Pons (tissue), 1 donor: Measurements from ENCODE around the gene PTCD1.
"Not testable (repeated sequence)": the region's sequence is repeated elsewhere in the genome, so short reads cannot be mapped to it uniquely, and the experiment has no call there.

ENCODE experiments used
- DNase-seq: peaks from one replicate; pipeline ENCODE4 v3.0.0-alpha.2; 2016; ENCODE audit warnings: low spot score

The PTCD1 gene

DNA sequence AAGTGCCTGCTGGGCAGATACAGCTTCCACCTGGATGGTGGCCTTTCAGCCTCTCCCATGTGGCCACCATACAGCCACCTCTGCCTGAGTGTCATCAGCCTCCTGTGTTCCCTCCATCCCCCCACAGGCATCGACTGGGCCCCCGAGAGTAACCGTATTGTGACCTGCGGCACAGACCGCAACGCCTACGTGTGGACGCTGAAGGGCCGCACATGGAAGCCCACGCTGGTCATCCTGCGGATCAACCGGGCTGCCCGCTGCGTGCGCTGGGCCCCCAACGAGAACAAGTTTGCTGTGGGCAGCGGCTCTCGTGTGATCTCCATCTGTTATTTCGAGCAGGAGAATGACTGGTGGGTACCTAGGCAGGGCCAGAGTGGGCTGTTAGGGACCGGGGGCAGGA lies 50.7 kb downstream of the PTCD1 start:
- DNase-seq, result no peak

DNA sequence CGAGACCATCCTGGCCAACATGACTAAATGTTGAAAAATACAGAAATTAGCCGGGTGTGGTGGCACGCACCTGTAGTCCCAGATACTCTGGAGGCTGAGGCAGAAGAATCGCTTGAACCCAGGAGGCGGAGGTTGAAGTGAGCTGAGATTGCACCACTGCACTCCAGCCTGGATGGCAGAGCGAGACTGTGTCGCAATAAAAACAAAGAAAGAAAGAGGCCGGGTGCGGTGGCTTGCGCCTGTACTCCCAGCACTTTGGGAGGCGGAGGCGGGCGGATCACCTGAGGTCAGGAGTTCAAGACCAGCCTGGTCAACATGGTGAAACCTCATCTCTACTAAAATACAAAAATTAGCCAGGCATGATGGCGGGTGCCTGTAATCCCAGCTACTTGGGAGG lies 51.4 kb downstream of the PTCD1 start:
- DNase-seq, result not testable (repeated sequence)

DNA sequence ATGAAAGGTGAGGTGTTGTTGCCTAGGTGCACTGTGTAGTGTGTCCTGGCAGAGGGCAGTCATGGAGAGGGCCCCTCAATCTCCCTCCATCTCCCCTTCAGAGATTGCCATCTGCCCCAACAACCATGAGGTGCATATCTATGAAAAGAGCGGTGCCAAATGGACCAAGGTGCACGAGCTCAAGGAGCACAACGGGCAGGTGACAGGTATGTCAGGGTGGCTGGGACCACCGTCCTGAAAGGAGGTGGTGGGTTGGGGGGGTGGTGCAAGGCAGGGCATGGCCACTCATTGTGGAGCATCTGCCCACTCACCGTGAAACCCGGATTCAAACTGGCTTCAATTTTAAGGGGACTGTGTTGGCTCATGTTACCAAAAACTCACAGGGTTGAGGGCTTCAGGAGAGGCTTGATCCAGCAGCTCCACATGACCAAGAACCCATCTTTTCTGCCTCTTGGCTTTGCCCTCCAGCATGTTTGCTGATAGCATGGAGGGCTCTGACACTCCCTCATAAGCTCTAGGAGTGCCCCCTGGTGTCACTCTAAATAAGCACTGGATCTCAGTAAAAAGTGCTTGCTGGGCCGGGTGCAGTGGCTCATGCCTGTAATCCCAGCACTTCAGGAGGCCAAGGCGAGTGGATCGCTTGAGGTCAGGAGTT lies 51.9 kb downstream of the PTCD1 start:
- DNase-seq, result no peak

DNA sequence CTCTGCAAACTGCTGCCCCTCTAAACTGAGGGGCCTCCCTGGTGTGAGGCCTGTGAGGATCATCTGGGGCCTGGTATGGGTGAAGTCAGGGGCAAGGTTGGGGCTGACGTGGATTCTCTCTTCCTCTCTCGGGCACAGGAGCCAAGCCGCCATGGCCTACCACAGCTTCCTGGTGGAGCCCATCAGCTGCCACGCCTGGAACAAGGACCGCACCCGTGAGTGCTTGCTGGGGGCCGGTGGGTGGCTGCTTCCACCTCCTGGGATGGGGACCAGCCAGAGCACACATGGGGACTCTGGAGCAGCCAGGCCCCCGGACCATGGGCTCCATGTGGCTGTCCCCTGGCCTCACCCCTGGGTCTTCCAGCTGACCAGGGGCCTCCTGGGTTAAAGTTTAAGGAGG lies 53.0 kb downstream of the PTCD1 start:
- DNase-seq, result no peak

DNA sequence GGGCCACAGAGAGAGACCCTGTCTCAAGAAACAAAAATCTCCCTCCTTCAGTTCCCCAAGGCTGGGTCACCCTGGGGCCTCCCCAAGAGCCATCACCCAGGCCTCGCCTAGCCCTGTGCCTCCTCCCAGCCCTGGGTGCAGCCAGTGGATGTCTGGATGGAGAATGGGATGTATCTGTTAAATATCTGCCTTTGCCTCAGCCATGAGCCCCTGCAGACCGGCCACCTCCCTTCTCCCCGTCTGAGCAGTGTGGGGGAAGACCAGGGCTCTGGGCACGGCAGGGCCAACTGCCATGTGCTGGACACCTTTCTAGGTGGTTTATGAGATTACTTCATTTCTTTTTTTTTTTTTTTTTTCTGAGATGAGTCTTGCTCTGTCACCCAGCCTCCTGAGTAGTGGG lies 54.1 kb downstream of the PTCD1 start:
- DNase-seq, result no peak

DNA sequence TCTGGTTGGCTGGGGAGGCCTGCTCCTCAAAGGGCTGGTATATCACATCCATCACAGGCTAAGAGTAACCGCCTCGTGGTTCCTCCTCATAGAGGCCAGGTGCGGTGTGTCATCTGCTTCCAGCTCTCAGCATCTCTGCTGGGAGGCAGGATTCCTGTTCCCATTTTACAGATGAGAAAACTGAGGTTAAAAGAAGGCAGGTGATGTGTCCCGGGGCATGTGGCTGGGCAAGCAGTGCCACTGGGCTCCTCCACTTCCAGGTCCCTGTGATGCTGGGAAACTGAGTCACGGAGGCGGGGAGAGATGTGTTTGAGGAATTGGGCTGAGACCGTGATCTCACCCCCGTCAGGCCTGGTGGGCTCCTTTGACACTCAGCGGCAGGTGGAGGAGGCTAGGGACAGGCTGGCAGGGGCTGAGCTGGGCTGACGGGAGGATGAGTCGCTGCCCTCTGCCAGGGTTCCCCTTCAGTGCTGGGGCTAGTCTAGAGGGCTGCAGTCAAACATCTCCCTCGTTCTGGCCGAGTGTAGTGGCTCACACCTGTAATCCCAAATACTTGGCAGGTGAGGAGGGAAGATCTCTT lies 54.7 kb downstream of the PTCD1 start:
- DNase-seq, result no peak

DNA sequence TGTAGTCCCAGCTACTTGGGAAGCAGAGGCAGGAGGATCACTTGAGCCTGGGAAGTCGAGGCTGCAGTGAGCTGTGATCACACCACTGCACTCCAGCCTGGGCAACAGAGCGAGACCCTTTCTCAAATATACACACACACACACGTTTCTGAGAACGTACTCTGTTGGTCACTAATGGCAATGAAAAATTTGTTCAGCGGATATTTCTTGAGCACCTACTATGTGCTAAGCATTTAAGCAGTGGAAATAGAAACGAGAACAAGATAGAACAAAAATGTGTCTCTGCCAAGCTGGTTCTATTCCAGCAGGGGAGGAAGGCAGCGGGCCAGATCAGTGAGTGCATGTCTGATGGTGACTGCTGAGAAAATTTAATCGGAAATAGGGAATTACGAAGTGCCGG lies 55.4 kb downstream of the PTCD1 start:
- no peak for DNase-seq

DNA sequence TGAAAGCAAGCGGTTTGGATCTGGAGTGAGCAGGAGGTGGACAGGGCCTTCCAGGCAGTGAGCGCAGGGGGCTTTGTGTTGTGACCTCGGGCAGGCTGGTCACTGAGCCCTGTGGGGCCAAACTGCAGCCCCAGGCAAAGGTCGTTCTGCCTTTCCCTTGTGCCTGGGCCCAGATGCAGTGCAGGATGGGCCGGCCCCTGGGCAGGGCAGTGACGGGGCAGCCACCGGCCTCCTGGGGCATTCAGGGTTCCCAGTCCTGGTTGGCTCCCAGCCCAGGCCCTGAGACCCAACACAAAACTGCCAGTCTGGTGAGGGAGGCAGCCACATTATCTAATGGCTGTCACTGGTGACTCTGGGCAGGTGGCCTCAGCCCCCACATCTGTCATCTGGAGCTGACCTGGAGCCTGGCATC lies 56.9 kb downstream of the PTCD1 start:
- no peak for DNase-seq

DNA sequence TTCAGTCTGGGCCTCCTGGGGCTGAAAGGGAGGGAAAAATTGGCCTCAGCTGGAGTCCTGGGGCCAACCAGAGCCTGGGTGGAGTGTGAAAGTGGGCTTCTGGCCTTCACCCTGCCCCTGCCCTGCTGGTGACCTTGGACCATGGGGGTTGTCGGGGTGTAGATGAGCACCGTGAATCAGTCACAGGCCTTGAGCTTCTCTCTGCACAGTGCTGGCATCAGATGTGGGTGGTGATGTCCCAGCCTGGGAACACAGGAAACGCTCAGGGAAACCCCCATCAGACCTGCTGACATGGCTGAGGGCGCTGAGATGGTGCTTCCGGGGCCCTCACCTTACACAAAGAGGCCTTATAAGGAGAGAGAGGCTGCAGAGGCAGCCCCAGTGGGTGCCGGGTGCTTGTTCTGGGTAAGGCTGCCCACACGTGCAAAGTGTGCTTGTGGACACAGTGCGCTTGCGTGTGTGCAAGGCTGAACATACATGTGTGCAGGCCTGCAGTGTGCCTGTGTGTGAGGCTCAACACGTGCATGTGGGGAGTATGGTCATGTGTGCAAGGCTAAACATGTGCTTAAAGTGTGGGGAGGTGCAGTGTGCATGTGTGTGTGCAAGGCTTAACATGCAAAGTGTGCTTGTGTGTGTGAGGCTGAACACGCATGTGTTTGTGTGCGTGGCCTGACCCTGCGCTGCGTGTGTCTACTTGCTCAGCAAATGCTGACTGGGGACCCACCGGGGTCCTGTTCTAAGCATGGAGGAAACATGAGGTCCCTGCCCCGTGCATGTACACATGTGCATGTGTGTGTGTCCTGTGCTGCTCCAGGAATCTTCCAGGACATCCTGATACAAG lies 57.6 kb downstream of the PTCD1 start:
- no peak for DNase-seq

DNA sequence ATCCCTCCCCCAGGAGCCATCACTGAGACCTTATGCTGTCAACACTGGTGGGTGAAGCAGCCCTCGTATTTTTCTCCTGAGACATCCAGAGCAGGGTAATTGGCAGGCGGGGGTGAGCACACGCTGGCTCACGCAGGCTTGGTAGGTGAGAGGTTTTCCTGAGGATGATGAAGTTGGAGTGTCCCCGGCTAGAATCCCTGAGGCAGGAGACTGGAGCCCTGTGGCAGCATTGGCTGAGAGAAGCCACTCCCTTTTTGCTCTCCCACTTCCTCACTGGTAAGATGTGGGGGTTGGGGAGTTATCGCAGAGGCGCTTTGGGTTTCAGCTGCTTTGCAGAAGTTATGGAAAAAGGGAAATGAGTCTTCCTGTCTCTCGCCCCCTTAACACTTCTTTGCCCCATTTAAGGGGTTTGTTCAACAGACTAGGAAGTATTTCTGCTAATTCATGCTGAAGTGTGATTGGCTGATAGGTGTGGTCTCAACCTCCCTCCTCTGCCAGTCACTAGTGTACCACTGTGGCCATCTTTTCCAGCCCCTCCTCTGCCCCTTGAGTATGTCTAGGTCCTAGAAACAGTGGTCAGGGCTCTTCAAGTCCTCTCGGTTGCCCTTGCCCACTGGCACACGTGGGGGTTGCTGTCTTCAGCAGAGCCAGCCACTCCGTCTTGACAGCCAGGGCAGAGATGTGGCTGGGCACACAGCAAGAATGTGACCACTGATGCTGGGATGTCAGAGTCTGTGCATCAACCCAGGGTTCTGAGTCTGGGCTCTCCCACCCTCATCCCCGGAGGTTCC lies 58.4 kb downstream of the PTCD1 start:
- peak; percentile 83 for DNase-seq

DNA sequence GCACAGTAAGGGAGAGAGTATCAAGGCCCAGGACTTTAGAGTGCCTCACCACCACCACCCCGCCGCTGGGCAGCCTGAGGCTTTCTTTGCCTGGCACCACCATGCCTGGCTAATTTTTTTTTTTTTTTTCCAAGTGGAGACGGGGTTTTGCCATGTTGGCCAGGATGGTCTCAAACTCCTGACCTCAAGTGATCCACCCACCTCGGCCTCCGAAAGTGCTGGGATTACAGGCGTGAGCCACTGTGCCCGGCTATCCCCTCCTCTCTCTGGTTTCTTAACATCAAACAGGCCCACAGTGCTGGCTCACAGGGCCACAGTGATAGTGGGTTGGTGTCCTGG lies 58.9 kb downstream of the PTCD1 start:
- not testable (repeated sequence) for DNase-seq

DNA sequence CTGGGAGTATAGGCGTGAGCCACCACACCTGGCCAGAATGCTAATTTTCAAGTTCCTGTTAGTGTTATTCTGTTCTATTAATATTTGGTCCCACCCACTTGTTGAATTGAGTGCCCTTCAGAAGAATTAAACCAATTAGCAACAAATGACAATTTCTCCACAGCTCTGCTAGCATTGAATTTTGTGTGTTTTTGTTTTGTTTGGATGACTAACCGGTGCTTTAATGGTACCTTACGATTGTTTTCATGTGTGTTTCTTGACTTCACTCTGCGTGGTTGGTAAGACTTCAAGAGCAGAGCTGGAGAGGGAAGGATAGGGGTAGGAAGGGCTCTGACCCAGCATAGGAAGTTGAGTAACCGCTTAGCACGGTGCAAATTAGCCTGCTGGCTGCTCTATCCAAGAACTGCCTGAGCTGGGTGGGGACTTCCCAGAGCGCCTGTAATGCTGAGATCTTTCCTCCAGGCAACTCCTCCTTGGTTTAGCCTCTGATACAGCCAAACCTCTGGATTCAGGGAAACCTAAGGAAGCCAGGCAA lies 59.5 kb downstream of the PTCD1 start:
- DNase-seq, result peak; percentile 70

DNA sequence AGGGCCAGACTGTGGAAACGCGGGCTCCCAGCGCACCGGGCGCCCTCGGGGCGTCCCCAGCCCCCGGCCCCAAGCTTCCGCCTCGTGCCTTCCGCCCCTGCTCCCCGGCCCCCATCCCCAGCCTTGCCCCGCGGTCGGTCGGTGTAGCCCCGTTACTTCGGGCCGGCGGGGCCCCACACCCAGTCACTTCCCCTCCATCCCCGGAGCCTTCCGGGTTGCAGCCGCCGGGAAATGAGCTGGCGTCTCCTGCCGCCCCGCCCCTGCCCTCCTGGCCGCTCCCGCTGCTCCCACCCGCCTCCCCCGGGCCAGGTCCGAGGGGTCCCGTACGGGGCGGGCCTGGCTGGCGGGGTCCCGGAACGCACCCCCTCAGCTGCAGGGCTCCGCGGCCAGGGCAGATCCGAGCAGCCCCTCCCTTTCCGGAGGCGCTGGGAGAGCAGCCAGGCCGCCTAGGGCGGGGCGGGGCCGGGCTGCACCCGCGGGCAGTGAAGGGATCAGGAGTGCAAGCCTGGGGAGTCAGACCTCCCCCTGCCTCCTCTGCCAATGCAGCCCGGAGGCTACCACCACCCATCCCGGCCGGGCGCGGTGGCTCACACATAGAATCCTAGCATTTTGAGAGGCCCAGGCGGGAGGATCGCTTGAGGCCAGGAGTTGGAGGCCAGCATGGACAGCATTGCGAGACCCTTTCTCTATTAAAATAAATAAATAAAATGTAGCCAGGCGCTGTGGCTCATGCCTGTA lies 63.4 kb downstream of the PTCD1 start:
- DNase-seq, result peak; percentile 57

DNA sequence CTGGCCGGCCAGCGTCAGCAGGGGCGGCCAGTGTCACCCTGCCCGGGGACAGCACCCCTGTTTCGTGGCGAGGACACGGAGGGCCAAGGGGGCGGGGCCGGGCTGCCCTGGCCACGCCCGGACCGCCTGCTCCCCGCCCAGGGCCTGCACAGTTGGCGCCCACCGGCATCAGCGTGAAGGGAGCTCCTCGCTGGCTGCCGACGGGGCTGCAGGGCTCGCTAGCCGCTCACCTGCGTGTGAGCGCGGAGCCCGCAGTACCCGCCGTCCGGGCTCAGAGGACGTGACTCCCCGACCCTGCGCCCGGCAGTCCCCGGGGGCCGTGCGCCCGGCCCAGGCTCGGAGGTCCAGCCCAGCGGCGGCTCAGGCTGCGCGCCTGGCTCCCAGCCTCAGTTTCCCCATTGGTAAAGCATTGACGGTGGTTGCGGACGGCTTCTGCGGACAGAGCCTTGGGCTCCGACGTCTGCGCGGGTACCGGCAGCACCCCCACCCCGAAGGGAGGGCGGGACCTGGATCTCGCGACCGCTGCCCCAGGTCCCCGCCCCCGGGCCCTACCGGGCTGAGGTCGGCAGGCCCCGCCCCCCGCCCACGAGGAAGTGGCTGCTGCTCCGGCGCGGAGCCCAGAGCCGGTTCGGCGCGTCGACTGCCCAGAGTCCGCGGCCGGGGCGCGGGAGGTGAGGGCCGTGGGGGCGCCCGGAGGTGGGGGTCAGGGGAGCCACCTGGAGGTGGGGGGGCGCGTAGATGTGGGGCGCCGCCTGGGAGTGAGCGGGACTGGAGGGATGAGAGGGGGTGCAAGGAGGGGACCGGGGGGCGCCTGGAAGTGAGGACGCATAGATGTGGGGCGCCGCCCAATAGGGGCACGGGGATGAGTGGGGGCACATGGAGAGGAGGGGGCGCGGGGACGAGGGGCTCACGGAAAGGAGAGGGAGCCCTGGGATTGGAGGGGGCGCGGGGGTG lies 64.2 kb downstream of the PTCD1 start, which contains the start of gene ARPC1B:
ARPC1B (plus strand) TSS at position 620 of the 954 bp plus-strand sequence. CDS start 10,985 bp downstream, outside the sequence.
- DNase-seq, result no peak

DNA sequence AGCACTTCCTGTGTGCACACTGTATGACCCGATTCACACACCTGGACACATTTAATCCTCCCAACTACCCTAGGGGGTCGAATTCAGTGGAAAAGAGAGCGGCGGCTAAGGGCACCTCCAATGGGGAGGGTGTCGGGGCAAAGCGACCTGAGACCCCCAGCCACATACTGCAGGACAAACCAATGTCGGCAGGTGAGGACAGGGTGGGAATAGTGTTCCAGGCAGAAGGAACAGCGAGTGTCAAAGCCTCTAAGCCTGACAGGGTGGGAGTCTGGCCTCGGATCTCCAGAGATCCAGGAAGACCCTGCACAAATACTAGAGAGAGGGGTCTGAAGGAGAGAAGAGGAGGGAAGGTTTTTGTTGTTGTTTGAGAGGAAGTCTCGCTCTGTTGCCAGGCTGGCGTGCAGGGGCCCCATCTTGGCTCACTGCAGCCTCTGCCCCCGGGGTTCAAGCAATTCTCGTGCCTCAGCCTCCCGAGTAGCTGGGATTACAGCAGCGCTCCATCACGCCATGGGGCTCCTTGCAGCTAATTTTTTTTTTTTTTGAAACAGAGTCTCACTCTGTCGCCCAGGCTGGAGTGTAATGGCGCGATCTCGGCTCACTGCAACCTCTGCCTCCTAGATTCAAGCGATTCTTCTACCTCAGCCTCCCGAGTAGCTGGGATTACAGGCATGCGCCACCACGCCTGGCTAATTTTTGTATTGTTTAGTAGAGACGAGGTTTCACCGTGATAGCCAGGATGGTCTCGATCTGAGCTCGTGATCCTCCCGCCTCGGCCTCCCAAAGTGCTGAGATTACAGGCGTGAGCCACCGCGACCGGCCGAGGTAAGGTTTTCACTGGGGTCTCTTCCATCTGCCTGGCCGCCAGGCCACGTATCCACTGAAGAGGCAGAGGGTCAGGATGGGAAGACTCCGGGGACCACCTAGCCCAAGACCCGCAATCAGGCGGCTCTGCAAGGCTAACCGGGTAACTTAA lies 65.2 kb downstream of the PTCD1 start:
- no peak for DNase-seq

DNA sequence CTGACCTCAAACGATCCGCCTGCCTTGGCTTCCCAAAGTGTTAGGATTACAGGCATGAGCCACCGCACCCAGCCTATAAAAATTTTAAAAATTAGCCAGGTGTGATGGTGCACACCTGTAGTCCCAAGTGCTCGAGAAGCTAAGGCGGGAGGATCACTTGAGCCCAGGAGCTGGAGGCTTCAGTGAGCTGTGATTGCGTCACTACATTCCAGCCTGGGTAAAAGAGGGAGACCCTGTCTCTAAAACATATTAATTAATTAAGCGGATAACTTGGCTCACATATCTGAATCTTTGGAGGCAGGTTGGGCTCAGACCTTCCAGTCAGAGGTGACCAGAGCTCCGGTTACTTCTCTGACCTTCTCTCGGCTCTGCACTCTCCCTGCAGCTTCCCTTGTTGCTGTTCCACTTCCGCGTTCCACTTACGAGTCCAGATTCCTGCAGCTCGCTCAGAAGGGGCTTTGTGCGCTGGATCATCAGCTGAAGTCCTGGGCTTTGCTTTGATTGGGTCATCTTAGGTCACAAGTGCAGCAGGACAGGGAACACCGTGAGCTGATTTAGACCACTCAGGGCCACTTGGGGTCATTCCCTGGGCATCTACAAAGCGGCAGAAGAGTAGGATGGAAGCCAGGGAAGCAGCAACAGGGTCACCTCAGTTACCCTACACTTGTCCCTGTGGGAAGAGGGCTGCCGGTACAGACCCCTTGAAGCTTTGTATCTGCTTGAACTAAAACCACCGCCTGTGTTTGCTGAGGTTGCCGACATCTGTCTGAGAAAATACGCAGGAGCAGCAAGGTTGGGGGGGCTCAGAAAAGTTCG lies 66.1 kb downstream of the PTCD1 start:
- DNase-seq, result no peak

DNA sequence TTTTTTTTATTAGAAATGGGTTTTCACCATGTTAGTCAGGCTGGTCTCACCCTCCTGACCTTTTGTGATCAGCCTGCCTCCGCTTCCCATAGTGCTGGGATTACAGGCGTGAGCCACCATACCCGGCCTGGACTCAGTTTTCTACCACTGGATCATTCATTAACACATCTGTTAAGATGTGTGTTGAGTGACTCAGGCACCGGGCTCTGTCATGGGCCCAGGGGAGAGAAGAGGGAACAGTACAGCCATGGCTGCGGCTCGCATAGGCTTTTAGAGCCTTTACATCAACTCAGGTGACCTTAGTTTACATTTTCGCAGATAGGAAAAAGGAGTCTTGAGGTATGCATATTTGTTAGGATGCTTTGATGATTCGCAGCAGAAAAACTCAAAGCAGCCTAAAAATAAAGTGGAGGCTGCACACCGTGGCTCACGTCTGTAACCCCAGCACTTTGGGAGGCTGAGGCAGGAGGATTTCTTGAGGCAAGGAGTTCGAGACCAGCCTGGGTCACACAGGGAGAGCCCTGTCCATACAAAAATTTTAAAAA lies 67.2 kb downstream of the PTCD1 start:
- DNase-seq, result no peak
